Stromal cell of bone marrow (primary cell): ENCODE results near the gene FAM107A.
"Not testable (repeated sequence)": the region's sequence is repeated elsewhere in the genome, so short reads cannot be mapped to it uniquely, and the experiment has no call there.

ENCODE experiments used
- DNase-seq: peaks from one replicate; pipeline ENCODE4 v3.0.0-alpha.2; 2012; ENCODE audit warnings: low read depth

FAM107A gene

DNA sequence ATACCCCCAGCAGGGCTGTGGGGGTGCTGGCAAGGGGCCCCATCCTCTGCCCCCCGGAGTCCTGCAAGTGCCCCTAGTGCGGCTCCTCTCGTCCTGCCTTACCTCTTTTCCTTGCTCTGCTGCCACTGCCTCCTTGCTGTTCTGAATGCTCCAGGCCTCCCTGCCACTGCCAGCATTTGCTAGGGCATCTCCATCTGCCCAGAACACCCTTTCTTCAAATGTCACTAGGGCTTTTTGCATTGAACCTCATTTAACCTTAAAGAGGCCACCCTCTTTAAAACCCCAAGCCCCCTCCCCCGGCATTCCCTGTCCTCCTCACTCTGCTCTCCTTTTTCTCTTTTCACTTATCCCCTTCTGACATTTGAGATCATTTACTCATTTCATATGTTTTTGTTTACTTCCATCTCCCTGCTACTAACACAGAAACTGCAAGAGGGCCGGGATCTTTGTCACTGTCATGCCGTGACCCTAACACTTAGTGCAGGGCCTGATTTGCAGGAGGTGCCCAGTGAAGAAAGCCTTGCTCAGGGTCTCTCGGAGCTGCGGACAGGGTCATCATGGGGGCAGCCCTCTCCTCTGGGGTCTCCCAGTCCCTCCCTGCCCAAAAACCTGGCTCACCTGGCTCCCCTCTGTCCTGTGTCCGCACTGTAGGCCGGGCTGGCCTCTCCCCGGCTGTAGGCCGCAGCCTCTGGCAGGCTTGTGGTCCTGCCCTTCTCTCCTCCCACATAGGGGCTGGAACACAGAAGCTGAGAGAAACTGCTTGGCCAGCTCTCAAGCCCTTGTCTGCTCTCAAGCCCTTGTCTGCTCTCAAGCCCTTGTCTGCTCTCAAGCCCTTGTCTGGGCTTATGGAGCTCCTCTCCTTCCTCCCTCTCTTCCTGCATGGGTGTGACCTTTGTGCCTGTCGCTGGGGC is 40.4 kb downstream of the FAM107A start, which contains the start of gene ACOX2:
Gene ACOX2, minus strand, starts transcription at position 690 of the 911 bp plus-strand sequence. CDS start 2,084 bp downstream, outside the sequence.
- peak; percentile 73 for DNase-seq

DNA sequence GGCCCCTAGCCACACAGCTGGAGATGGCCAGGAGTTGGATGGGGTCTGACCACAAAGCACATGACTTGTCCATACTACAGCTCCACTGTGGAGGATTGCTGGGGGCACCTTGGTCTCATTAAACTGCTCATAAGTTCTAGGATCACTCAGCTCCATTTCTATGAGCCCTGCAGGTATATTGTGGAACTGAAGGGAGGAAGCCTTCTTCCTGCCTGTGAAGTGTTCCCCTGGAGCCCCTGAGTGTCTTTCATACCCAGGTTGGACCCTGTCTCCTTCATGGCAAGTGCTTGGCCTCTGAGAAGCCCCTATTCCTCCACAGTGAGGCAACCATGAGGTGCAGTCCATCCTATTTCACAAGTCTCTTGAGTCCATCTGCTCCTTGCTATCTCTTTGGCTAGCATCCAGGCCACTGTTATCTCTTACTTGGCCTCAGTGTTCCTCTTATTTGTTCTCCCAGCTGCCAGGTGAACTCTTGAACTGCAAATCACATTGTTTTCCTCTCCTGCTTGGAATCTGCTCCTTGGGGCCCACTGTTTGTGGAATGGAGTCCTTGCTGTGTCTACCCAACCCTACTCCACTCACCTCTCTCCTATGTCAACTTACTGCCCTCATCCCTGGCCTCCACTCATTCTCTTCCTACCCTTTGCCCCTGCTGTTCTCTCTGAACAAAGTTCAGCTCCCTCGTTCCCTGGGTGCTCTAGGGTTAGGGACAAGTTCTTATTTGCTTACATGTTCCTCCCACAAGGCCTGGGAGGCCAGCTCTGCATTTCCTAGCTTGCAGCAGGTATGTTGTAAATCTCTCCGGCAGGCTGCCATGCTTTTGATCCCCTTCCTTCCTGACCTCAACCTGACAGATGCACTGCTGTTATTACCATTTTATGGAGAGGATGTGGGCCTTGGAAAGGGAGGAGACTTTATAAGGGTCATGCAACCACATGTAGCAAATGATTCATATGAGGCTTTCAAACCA is 41.4 kb downstream of the FAM107A start:
- DNase-seq, result no peak

- no peak for DNase-seq
Observed at GRCh38 chr3:58534592-58535494, 42.3 kb downstream of the FAM107A start.

DNA sequence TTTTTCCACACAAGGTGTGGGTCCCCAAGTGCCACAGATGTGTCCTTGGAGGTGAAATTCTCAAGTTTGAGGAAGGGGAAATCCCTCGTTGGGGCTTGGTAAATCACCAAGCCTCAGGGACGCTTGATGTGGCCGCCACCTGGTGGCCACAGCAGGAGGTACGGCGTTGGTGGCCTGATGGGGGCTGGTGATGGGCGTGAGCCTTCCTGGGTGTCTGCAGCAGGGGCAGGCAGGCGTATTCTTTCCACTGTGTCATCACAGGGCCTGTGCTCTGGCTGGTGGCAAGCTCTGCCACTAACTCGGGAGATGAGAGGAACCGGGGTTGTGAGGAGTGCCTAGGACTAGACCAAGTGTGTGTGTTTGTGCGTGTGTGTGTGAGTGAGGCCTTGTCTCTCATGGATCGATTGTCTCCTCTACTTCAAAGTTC is 44.4 kb downstream of the FAM107A start:
- DNase-seq, result peak; percentile 45

DNA sequence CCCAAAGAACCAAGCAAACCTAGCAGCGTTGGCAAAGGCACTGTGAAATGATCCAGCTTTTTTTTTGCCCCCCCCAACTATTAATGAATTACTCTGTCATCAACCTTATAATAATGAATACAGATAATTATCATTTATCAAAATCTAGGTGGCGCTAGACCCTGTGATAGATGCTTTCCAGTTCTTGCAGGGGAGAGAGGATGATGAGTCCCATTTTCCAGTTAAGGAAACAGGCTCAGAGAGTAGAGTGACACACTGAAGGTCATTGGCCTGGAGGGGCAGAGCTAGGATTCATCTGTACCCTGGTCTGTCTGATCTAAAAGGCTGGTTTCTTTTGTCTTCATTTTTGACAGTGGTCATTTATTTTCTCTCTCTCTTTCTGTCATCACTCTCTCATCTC is 45.2 kb downstream of the FAM107A start:
- no peak for DNase-seq

GRCh38 chr3:58531555-58531954 is 45.6 kb downstream of the FAM107A start:
- no peak for DNase-seq

DNA sequence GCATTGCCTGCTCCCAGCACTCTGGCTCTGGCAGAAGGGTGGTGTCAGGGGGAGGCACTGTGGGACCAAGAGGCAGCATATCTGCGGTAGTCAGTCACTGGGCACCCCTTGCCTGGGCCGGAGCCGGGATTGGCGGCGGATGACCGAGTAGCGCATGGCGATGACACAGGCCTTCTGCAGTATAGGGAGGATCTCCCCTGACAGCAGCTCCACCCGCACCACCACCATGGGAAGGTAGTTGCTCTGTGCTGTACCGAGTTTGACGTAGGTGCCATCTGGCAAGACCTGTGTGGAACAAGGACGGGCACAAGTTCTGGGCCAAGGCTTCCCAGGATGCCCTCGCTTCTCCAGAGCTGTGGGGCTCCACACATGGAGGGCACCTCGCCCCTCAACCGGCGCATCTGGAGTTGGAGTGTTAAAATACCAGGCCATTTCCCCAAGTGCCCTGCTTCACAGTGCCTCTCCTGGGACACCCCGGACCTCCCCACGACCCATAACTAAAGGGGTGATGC is 46.8 kb downstream of the FAM107A start:
- DNase-seq, result no peak

DNA sequence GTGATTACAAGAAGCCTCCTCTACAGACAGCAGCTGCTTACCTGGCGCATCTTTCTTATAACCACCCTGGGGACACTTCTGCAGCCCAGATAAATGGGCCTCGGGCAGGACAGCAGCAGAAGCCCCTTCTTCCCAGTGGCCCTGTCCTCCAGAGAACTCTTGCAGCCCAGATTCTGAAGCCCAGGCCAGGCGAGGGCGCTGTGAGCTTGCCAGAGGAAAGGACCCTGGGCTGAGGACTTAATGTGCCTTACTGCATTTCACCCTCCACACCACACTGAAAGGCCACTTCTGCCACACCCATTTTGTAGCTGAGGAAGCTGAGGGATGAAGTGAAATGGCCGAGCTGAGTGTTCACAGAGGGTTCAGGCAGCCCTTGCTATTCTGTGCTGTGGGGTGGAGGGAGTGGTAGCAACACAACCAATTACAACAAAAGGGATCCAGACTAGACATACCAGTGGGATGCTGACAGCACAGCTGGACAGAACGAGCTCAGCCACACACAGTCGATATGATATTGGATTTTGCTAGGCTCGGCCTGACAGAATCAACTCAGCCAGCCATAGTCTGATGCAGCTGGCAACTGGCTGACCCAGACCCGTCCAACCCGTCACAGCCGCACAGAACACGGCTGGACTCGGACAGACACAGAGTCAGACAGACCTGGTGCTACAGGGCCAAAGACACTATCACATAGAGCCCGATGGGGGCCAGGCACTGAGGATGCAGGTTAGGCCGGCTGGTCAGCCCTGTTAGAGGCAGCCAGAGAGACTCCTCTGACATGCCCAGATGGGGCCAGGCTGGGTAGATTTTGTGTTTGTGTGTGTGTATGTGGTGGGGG is 47.5 kb downstream of the FAM107A start:
- DNase-seq, result no peak

GRCh38 chr3:58528629-58529028 is 48.6 kb downstream of the FAM107A start:
- no peak for DNase-seq

- not testable (repeated sequence) for DNase-seq
Observed at GRCh38 chr3:58527440-58527839, 49.8 kb downstream of the FAM107A start.

DNA sequence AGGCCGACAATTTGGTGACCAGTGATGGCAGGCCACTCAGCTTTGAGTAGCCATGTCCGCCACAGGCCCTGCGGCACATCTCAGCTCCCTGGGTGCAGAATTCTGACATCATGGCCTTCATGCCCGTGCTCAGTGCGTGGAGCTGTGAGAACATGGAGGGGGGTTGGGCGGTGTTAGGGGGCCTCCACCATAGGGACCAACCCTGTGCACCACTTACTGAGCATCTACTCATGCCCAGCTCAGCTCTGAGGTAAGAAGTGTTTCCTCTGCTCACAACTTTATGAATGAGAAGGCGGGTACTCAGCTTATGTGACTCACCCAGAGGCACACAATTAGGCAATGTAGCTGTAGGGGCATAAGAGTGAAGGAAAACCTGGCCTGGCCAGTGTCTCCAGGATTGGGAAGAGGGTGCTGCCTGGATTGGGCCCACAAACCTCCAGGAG is 50.7 kb downstream of the FAM107A start:
- peak; percentile 87 for DNase-seq

DNA sequence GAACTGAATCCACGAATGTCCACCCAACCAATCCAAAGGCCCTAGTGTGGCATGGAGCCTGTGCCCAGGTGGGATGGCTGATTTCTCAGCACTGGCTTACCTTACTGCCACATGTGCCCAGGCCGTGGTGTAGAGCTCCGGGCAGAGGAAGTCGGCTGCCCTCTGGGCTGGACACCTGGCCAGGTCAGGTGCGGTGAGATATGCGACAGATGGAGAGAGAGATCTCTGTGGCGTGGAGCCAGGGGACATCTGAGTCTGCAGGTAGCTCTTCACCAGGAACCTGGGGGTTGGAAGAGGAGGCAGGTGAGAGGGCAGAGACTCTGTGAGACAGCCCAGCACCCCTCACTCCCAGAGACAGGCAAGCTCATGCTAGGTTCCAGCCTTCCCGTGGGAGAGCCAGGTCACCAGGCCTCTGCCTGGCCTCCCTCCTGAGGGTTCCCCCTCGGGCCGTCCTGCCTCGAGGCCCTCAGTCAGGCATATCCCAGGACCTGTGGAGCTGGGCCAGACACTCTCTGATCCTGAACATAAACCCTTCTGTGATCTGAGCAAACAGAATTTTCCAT is 52.8 kb downstream of the FAM107A start:
- no peak for DNase-seq

GRCh38 chr3:58522759-58523425 is 54.3 kb downstream of the FAM107A start:
- no peak for DNase-seq

- DNase-seq, result no peak
Observed at GRCh38 chr3:58521917-58522631, 55.1 kb downstream of the FAM107A start.

DNA sequence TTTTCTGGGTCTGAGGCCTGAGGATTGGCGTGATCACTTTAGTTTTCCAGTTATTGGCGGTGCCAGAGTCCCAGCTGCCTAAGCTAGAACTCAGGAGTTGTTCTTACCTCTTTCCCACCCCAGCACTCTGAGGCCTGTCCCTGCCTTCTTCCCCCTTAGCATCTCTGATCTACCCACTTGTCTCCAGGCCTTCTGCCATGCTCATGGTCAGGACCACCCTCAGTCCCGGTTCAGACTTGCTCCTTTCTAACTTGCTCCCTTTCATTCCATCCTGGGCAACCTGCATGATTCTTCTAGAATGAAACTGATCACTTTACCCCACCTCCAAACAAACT is 55.9 kb downstream of the FAM107A start:
- no peak for DNase-seq

GRCh38 chr3:58520403-58521335 is 56.5 kb downstream of the FAM107A start:
- no peak for DNase-seq

DNA sequence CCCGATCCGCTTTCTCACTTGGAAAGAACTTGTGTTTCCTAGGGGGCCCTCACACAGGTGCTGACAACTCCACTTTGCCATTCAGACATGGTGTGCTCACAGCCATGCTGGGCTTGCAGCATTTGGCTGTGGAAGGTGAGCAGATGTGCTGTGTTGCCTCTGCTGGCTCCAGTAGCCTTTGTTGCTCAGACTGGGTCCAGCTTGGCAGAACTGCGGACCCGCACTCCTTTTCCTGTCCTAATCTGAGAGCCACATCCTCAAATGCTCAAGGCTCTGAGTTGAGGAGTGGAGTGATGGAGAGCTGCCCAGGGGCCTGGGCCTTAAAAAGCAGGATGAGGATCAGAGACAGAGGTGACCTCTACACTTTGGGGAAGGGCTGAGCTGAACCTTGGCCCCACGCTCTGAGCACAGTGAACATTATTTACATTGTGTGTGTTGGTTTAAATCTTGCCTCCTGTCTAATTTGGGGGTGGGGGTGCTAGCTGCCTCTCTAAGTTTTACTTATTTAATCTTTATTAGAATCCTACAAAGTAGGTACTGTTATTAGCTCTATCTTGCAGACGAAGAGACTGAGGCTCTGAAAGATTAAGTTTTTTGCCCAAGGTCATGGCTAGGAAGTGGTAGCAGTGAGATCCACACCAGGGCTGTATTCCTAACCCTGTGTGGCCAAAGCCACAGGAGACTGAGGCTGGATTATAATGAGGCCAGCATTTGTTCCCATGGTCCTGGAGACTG is 57.4 kb downstream of the FAM107A start:
- DNase-seq, result no peak
